ENCODE measurements around the gene MINDY4. TPM values are rescaled to one million over a fixed set of nuclear protein-coding genes. Genes with fewer than 3 reads are reported as not detected.

The MINDY4 gene
- total and polyA plus RNA-seq, 2 donors, result 5.6 to 12.8 TPM

DNA sequence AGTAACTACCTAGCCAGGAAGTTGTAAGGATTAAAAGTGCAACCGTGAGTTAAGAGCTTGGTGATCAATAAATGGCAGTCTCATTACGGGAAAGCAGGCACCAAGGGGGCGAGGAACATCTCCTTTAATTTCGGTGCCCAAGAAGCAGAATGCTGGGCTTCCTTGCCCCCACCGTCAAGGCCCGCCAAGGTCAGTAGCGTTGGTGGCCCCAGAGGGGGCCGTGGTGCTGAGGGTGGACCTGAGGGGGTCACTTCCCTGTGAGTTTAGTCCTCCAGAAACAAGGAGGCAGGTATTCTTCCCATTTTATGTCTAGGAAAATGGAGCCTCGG is 408 bp upstream of the MINDY4 start:
- Histone ChIP-seq H3K27ac (ENCODE audit: low read depth) (peak overlapping the region; percentile 82), H3K4me1 (ENCODE audit: insufficient read depth) (no peaks in the 10 kb centered on the region), H3K4me3 (ENCODE audit: low read depth, low read length) (peak overlapping the region; percentile 93), H3K36me3 (ENCODE audit: insufficient read depth) (no peaks in the 10 kb centered on the region)
- DNase-seq (ENCODE audit: extremely low spot score), result no peak
- 53% methylated on average over 9 of the region's 9 CpGs for WGBS

DNA sequence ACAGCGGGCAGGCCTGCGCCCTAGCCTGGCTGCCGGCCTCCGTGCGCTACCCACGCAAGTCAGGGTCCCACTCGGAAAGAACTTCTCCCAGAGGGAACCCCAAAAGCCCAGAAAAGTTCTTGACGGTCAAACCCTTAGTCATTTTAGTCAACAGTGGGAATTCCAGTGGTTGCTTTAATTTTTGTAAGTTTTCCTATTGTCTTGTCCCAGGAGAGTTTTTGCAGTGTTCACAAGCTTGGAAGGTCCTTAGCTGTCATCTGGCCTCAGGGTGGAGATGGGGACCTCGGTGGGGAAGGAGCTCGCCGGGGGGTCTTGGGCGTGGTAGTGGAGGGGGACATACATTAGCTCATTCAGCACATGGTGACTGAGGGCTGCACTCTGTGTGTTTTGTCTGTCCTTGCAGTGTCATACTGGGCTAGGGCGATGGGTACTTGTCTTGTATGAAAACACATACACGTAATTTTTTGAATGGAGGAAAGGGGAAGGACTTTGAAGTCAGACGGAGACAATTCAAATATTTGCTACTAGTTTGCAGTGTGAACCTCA is 736 bp downstream of the MINDY4 start:
- no peaks in the 10 kb centered on the region for H3K4me1 ChIP-seq (ENCODE audit: insufficient read depth)
- peak overlapping the region; percentile 93 for H3K4me3 ChIP-seq (ENCODE audit: low read depth, low read length)
- DNase-seq (ENCODE audit: extremely low spot score), result no peak
- no peak overlapping the region for H3K27ac ChIP-seq (ENCODE audit: low read depth)
- WGBS, result 2% methylated on average over 15 of the region's 15 CpGs
- H3K36me3 ChIP-seq (ENCODE audit: insufficient read depth), result no peaks in the 10 kb centered on the region

DNA sequence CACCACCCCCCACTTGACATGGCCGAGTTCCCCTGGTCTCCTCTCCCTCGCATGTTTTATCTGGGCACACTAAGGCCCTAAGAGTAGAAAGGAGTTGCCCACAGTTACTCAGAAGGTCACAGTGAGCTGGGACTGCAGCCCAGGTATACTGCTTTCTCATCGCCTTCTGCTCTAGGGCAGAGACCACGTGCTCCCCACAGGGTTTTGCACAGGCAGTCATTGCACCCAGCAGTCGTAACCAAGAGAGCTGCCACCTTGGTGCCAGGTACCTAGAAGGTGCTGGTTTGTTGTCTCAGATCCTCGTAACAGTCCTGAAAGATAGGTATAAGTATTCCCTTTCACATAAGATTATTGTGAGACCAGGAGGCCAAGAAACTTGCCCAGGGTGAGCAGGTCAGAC is 1.8 kb downstream of the MINDY4 start:
- Histone ChIP-seq H3K4me1 (ENCODE audit: insufficient read depth) (no peaks in the 10 kb centered on the region), H3K27ac (ENCODE audit: low read depth) (no peak overlapping the region), H3K36me3 (ENCODE audit: insufficient read depth) (no peaks in the 10 kb centered on the region), H3K4me3 (ENCODE audit: low read depth, low read length) (no peak overlapping the region)
- DNase-seq (ENCODE audit: extremely low spot score), result no peak
- WGBS, result 90% methylated on average over 6 of the region's 6 CpGs

DNA sequence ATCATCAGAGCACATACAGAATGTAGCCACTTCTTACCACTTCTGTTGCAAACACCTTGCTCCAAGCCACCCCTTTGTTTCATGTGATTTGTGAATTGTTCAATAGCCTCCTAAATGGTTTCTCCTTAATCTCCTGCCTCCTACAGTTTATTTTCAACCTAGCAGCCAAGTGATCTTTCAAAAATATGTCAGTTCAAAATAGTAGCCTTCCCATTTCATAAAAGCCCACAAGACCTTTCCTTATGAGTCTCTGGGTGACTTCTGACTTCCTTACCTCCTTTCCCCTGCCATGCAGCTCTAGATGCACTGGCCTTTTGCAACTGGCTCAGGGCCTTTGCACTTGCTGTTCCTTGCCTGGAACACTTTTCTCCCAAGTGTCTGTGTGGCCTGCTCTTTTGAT is 4.8 kb downstream of the MINDY4 start:
- no peaks in the 10 kb centered on the region for H3K4me1 ChIP-seq (ENCODE audit: insufficient read depth)

DNA sequence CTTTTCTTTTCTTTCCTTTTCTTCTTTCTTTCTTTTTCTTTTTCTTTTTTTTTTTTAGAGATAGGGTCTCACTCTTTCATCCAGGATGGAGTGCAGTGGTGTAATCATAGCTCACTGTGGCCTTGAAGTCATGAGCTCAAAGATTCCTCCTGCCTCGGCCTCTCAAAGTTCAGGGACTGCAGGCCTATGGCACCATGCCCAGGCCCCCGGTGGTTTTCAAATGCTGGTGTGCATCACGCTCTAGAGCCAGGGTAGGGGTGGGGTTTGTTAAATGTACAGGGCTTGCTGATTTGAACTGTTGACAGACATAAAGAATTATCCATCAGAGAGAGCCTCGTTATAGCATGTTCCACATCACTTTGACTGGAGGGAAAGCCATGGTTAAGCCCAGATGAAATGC is 5.8 kb downstream of the MINDY4 start:
- WGBS, result 71% methylated on average over 4 of the region's 4 CpGs
- Histone ChIP-seq H3K4me1 (ENCODE audit: insufficient read depth) (no peaks in the 10 kb centered on the region), H3K36me3 (ENCODE audit: insufficient read depth) (peaks cover 2% of the 10 kb centered on the region), H3K4me3 (ENCODE audit: low read depth, low read length) (no peak overlapping the region), H3K27ac (ENCODE audit: low read depth) (no peak overlapping the region)
- no peak for DNase-seq (ENCODE audit: extremely low spot score)

More for the DNA sequence above, 4.8 kb downstream of the MINDY4 start:
- DNase-seq (ENCODE audit: extremely low spot score), result no peak
- no peak overlapping the region for H3K27ac ChIP-seq (ENCODE audit: low read depth)
- H3K4me3 ChIP-seq (ENCODE audit: low read depth, low read length), result no peak overlapping the region
- H3K36me3 ChIP-seq (ENCODE audit: insufficient read depth), result peaks cover 2% of the 10 kb centered on the region

DNA sequence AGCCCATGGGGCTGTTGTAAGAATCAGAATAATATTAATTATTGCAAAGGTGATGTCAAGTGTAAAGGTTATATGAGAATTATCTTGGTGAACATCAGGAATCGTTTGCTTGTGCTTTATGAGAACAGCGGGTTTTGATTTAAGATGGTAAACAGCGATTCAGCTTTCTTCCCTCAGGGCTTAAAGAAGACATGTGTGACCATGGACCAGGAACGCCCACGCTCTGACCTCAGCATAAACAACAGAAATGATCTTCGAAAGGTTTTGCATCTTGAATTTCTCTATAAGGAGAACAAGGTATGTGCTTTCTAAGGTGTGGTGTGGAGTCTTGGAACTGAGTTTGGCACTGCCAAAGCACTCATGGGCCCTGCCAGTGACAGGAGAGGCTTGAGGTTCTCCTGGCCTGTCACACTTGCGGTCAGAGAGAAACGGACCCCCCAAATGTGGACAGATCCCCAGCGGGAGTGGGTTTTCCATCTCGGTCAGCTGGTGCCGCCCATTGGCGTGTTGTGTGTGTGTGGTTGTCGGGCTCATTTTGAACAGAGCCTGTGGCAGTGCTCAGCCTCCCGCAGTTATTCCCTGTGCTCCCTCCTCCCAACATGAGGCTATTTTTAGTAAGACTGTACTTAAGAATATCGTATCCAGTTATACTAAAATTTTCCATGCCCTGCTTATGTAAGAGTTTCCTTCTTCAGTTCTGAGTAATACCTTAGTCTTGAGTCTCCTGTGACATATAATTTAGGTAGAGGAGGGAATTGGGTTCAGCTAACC is 7.2 kb downstream of the MINDY4 start:
- DNase-seq (ENCODE audit: extremely low spot score), result no peak
- Histone ChIP-seq H3K4me3 (ENCODE audit: low read depth, low read length) (no peak overlapping the region), H3K27ac (ENCODE audit: low read depth) (no peak overlapping the region), H3K4me1 (ENCODE audit: insufficient read depth) (no peaks in the 10 kb centered on the region), H3K36me3 (ENCODE audit: insufficient read depth) (peaks cover 2% of the 10 kb centered on the region)
- WGBS, result 69% methylated on average over 15 of the region's 15 CpGs

DNA sequence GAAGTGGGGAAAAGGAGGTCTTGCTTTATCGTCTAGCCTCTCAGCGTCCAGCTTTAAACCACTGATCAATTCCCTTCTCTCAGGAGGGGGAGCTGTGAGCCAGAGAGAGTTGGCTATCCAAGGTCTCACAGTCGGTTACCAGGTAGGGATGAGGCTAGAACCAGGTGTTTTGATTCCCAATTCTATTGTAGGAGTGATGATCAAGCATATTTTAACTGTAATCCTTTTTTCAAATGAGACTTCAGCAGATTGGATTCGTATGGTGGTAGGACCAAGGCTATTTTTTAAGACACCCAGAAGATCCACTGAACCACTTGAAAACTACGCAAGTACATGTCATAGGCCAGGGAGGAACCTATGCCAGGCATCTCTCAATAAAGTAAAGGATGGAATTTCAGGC is 8.4 kb downstream of the MINDY4 start:
- DNase-seq (ENCODE audit: extremely low spot score), result no peak
- WGBS, result 74% methylated on average over 5 of the region's 5 CpGs
- Histone ChIP-seq H3K36me3 (ENCODE audit: insufficient read depth) (peaks cover 2% of the 10 kb centered on the region), H3K4me3 (ENCODE audit: low read depth, low read length) (no peak overlapping the region), H3K27ac (ENCODE audit: low read depth) (no peak overlapping the region), H3K4me1 (ENCODE audit: insufficient read depth) (no peaks in the 10 kb centered on the region)

DNA sequence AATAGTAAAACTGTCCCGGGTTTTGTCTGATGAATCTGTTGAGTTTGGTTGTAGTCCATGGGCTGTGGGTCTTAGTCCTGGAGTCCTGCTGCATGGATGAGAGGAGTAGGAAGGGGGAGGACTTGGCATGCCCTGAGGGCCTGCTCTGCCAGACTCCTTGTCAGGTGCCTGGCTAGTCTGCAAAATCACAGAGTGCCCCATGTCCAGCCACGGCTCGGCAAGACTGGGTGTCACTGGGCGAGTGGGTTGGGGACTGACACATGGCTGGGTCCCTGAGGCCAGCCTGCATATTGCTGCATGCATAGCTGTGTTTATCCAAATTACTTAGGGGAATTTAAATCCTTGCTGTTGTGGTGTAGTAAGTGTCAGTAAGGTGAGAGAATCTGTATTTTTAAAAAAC is 9.7 kb downstream of the MINDY4 start:
- Histone ChIP-seq H3K36me3 (ENCODE audit: insufficient read depth) (peaks cover 2% of the 10 kb centered on the region), H3K4me1 (ENCODE audit: insufficient read depth) (no peaks in the 10 kb centered on the region), H3K4me3 (ENCODE audit: low read depth, low read length) (no peak overlapping the region), H3K27ac (ENCODE audit: low read depth) (no peak overlapping the region)
- 72% methylated on average over 4 of the region's 4 CpGs for WGBS
- DNase-seq (ENCODE audit: extremely low spot score), result no peak

DNA sequence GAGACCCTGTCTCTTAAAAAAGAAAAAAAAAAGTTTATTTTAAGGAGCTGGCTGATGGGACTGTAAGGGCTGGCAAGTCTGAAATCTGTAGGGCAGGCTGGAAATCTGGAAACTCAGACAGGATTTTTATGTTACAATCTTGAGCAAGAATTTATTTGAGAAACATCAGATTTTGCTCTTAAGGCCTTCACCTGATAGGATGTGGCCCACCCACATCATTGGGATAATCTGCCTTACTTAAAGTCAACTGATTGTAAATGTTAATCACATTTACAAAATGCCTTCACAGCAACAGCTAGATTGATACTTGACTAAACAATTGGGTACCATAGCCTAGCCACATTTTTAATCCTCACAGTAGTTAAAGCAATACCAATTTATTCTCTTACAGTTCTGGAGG is 11.5 kb downstream of the MINDY4 start:
- Histone ChIP-seq H3K36me3 (ENCODE audit: insufficient read depth) (peaks cover 2% of the 10 kb centered on the region), H3K4me3 (ENCODE audit: low read depth, low read length) (no peak overlapping the region), H3K27ac (ENCODE audit: low read depth) (no peak overlapping the region), H3K4me1 (ENCODE audit: insufficient read depth) (no peaks in the 10 kb centered on the region)
- DNase-seq (ENCODE audit: extremely low spot score), result no peak

DNA sequence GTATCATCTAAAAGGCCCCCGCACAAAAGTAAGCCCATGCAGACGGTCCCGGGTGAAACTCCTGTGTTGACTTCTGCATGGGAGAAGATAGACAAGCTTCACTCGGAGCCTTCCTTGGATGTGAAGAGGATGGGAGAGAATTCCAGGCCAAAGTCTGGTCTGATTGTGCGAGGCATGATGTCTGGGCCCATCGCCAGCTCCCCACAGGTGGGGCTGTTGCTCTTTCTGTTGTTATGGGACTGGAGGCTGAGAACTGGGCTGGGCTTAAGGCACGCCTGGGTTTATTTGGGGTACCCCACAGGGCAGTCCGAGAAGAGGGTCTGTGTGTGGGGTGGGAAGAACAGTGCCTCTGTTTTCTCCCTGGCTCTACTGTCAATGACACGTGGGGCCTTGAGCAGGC is 14.6 kb downstream of the MINDY4 start:
- WGBS, result 93% methylated on average over 9 of the region's 9 CpGs
- H3K36me3 ChIP-seq (ENCODE audit: insufficient read depth), result peaks cover 2% of the 10 kb centered on the region

DNA sequence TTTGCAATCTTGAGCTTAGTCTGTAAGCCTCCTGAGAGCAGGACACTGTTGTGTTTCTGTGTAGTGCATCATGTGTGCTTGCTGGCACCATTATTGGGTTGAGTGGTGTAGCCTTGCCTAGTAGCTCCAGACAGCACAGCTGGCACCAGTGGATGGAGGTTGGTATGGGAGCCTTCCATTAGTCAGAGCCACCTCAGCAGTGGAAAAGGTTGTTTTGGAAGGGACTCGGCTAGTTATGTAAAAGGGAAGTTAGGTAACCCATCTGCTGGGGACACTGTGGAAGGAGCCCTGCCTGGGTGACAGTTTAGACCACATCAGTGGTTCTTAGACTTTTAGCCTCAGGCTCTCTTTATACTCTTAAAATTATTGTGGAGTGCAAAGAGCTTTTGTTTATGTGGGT is 16.3 kb downstream of the MINDY4 start:
- Histone ChIP-seq H3K4me3 (ENCODE audit: low read depth, low read length) (no peak overlapping the region), H3K4me1 (ENCODE audit: insufficient read depth) (no peaks in the 10 kb centered on the region), H3K36me3 (ENCODE audit: insufficient read depth) (no peaks in the 10 kb centered on the region), H3K27ac (ENCODE audit: low read depth) (no peak overlapping the region)
- 91% methylated on average over 1 of the region's 1 CpG for WGBS
- DNase-seq (ENCODE audit: extremely low spot score), result no peak

More for the DNA sequence above, 14.6 kb downstream of the MINDY4 start:
- no peak for DNase-seq (ENCODE audit: extremely low spot score)
- no peak overlapping the region for H3K27ac ChIP-seq (ENCODE audit: low read depth)
- no peaks in the 10 kb centered on the region for H3K4me1 ChIP-seq (ENCODE audit: insufficient read depth)
- H3K4me3 ChIP-seq (ENCODE audit: low read depth, low read length), result no peak overlapping the region

DNA sequence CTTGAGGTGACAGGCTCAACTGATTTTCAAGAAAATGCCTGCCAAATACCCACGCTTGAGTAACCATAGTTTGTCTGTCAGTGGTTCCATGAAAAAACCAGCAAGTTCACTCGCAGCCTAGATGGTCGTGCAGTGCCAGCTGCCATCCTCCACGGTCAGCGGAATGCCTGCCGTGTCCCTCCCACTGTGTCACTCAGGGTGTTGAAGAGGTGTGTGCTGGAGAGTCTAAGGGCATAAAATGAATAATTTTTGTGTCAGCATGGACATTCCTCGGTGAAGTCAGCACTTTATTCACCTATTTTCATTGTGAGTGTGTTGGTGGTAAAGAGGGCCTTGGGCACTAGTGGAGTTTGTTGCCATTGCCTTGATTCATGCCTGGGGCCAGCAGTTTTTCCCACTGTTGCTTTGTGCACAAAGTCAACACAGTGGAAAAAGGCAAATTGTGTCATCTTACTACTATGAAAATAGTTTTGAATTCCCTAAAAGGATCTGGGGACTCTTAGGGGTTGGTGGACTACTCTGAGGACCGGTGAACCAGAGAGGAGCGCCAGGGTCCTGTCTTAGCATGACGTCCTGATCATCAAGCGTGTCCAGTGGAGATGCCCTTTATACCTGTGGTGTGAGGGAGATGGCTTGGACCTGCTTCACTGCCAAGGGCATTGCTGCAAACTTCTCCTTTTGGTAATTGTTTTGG is 17.6 kb downstream of the MINDY4 start:
- Histone ChIP-seq H3K4me1 (ENCODE audit: insufficient read depth) (no peaks in the 10 kb centered on the region), H3K36me3 (ENCODE audit: insufficient read depth) (no peaks in the 10 kb centered on the region), H3K27ac (ENCODE audit: low read depth) (no peak overlapping the region), H3K4me3 (ENCODE audit: low read depth, low read length) (no peak overlapping the region)
- WGBS, result 74% methylated on average over 11 of the region's 11 CpGs
- DNase-seq (ENCODE audit: extremely low spot score), result no peak

DNA sequence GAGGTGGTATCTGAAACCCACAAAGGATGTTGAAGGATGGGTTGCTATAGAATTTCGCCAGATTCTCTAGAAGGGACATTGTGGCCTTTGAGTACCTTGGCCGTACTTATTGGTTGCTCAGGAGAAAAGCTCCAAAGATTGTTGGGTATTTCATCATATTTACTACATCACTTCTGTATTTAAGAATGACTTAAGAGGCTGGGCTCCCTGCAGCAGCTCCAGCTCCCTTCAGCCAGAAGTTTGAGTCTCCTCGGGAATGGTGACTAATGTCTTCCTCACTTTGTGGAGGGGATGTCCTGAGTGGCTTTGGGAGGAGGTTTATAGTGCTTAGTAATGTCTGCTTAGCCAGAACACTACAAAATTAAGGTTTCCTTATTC is 18.1 kb downstream of the MINDY4 start:
- Histone ChIP-seq H3K4me1 (ENCODE audit: insufficient read depth) (no peaks in the 10 kb centered on the region), H3K4me3 (ENCODE audit: low read depth, low read length) (no peak overlapping the region), H3K27ac (ENCODE audit: low read depth) (no peak overlapping the region), H3K36me3 (ENCODE audit: insufficient read depth) (no peaks in the 10 kb centered on the region)
- 74% methylated on average over 3 of the region's 3 CpGs for WGBS
- DNase-seq (ENCODE audit: extremely low spot score), result no peak

DNA sequence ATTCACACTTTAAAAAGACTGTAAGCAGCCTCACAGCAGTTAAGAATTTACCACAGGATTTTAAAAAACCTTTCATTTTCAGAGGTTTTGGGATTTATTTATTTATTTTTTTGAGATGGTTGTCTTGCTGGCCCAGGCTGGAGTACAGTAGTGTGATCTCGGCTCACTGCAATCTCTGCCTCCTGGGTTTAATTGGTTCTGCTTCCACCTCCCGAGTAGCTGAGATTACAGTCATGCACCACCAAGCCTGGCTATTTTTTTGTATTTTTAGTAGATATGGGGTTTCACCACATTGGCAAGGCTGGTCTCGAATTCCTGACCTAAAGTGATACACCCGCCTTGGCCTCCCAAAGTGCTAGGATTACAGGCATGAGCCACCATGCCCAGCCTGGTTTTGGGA is 19.1 kb downstream of the MINDY4 start:
- H3K4me1 ChIP-seq (ENCODE audit: insufficient read depth), result no peaks in the 10 kb centered on the region

More for the DNA sequence above, 19.1 kb downstream of the MINDY4 start:
- DNase-seq (ENCODE audit: extremely low spot score), result no peak
- Histone ChIP-seq H3K27ac (ENCODE audit: low read depth) (no peak overlapping the region), H3K36me3 (ENCODE audit: insufficient read depth) (no peaks in the 10 kb centered on the region), H3K4me3 (ENCODE audit: low read depth, low read length) (no peak overlapping the region)
- WGBS, result 94% methylated on average over 4 of the region's 4 CpGs
